H1 (cell line): Measurements from ENCODE around the gene ADAMTS3. TPM values are rescaled to one million over a fixed set of nuclear protein-coding genes. Genes with fewer than 3 reads are reported as not detected.
A peak's percentile ranks its signal among the peaks of the same experiment; 100 is the strongest.

ENCODE experiments used
- CTCF ChIA-PET: fragments of 300-600 bp; sonication (Branson Sonifier 250); formaldehyde crosslinking; loops from one replicate; lab custom pipeline; 2021; ENCODE audit not compliant: partially characterized antibody; lab: Charles Lee
- POLR2A ChIA-PET: fragments of 300-600 bp; sonication (Branson Sonifier 250); formaldehyde crosslinking; loops from one replicate; lab custom pipeline; 2021; ENCODE audit warnings: inconsistent platforms; ENCODE audit not compliant: partially characterized antibody; lab: Charles Lee
- DNase-seq, 2 experiments: peaks; one replicate each; pipeline versions ENCODE4 v3.0.0 to v3.0.0-alpha.2; 2010 to 2022; ENCODE audit warnings: low spot score in 2 of 2, low read depth in 1 of 2, mixed read lengths in 1 of 2
- FAIRE-seq: peaks from 2 replicates; lab custom pipeline; 2011; peaks lifted over from hg19 to GRCh38; lab: Jason Lieb, UNC
- H2AFZ ChIP-seq: 2 replicates; pipeline ENCODE4 v1.8.1; 2012; ENCODE audit warnings: low read length, inconsistent platforms
- H2AK5ac ChIP-seq: 2 replicates; pipeline ENCODE4 v1.6.1; 2013; ENCODE audit warnings: low read depth, low read length
- H2BK120ac ChIP-seq: replicated peaks from 2 replicates; pipeline ENCODE3; 2013; ENCODE audit warnings: low read depth, low read length, inconsistent platforms
- H2BK12ac ChIP-seq: 2 replicates; pipeline ENCODE4 v1.6.1; 2013; ENCODE audit warnings: low read depth, low read length
- H2BK15ac ChIP-seq: 2 replicates; pipeline ENCODE4 v1.6.1; 2013; ENCODE audit warnings: low read length
- H2BK20ac ChIP-seq: 2 replicates; pipeline ENCODE4 v1.6.1; 2013; ENCODE audit warnings: low read length
- H2BK5ac ChIP-seq: 2 replicates; pipeline ENCODE4 v1.6.1; 2013; ENCODE audit warnings: low read depth, low read length
- H3K14ac ChIP-seq: 2 replicates; pipeline ENCODE4 v1.6.1; 2013; ENCODE audit warnings: inconsistent platforms; ENCODE audit not compliant: insufficient read length
- H3K18ac ChIP-seq: 2 replicates; pipeline ENCODE4 v1.6.1; 2013; ENCODE audit warnings: low read length; ENCODE audit errors: extremely low read depth
- H3K23ac ChIP-seq: 2 replicates; pipeline ENCODE4 v1.6.1; 2013; ENCODE audit warnings: inconsistent platforms; ENCODE audit not compliant: insufficient read length
- H3K23me2 ChIP-seq: 2 replicates; pipeline ENCODE4 v1.6.1; 2013; ENCODE audit warnings: low read depth, low read length
- H3K27ac ChIP-seq: 2 replicates; pipeline ENCODE4 v1.6.1; 2011; ENCODE audit warnings: low read depth, low read length, inconsistent platforms
- H3K27me3 ChIP-seq, 4 experiments: replicated peaks in 1 of 4; 1 replicate in 1 of 4; 2 replicates in 3 of 4; pipeline versions ENCODE4 v1.6.1 to v1.8.1; 2011 to 2013; ENCODE audit warnings: low read length in 3 of 4, mild to moderate bottlenecking in 3 of 4, inconsistent platforms in 2 of 4, mixed read lengths in 2 of 4, moderate library complexity in 1 of 4; ENCODE audit not compliant: control insufficient read depth in 3 of 4, insufficient read depth in 3 of 4; ENCODE audit errors: extremely low read depth in 1 of 4
- H3K36me3 ChIP-seq, 4 experiments: 2 replicates each; pipeline versions ENCODE4 v1.6.1 to v1.8.1; 2011 to 2013; ENCODE audit warnings: mild to moderate bottlenecking in 4 of 4, low read length in 3 of 4, moderate library complexity in 2 of 4, control low read depth in 1 of 4, inconsistent platforms in 1 of 4; ENCODE audit not compliant: insufficient read depth in 4 of 4, control insufficient read depth in 2 of 4
- H3K4ac ChIP-seq: replicated peaks from 2 replicates; pipeline ENCODE3; 2013; ENCODE audit warnings: low read length, low read depth, mixed read lengths, inconsistent platforms; ENCODE audit not compliant: insufficient read length
- H3K4me1 ChIP-seq, 4 experiments: replicated peaks in 1 of 4; 1 replicate in 1 of 4; 2 replicates in 3 of 4; pipeline versions ENCODE4 v1.6.1 to v1.8.1; 2011 to 2013; ENCODE audit warnings: low read length in 3 of 4, inconsistent platforms in 2 of 4, mixed read lengths in 1 of 4; ENCODE audit not compliant: insufficient read depth in 4 of 4, control insufficient read depth in 3 of 4
- H3K4me2 ChIP-seq, 2 experiments: 2 replicates each; pipeline versions ENCODE4 v1.6.1 to v1.8.1; 2011 to 2013; ENCODE audit warnings: low read depth in 2 of 2, low read length in 2 of 2, control low read depth in 1 of 2, inconsistent platforms in 1 of 2, mild to moderate bottlenecking in 1 of 2; ENCODE audit not compliant: insufficient read depth in 1 of 2
- H3K4me3 ChIP-seq, 4 experiments: fragments of 200-600, 300-600 bp in 1 of 4; sonication (generic), shearing (Covaris generic), sonication (Bioruptor Twin) in 1 of 4; 2 replicates each; pipeline versions ENCODE4 v1.5.1 to v1.8.1; 2011 to 2016; ENCODE audit warnings: low read length in 4 of 4, low read depth in 3 of 4, control low read depth in 2 of 4, inconsistent platforms in 2 of 4, mild to moderate bottlenecking in 2 of 4, mixed read lengths in 1 of 4, moderate library complexity in 1 of 4; ENCODE audit not compliant: insufficient read depth in 2 of 4; ENCODE audit errors: extremely low read depth in 1 of 4
- H3K56ac ChIP-seq: replicated peaks from 2 replicates; pipeline ENCODE3; 2013; ENCODE audit warnings: low read depth, mild to moderate bottlenecking, mixed read lengths, low read length, inconsistent platforms; ENCODE audit not compliant: insufficient read length
- H3K79me1 ChIP-seq: 2 replicates; pipeline ENCODE4 v1.6.1; 2013; ENCODE audit warnings: low read depth, low read length, control low read depth
- H3K79me2 ChIP-seq, 2 experiments: 2 replicates each; pipeline versions ENCODE4 v1.6.1 to v1.8.1; 2012 to 2013; ENCODE audit warnings: low read length in 2 of 2, mild to moderate bottlenecking in 2 of 2, inconsistent platforms in 1 of 2; ENCODE audit not compliant: insufficient read depth in 2 of 2, control insufficient read depth in 1 of 2
- H3K9ac ChIP-seq, 4 experiments: replicated peaks in 1 of 4; 1 replicate in 1 of 4; 2 replicates in 3 of 4; pipeline versions ENCODE4 v1.6.1 to v1.8.1; 2011 to 2013; ENCODE audit warnings: low read depth in 3 of 4, low read length in 3 of 4, control low read depth in 2 of 4, mild to moderate bottlenecking in 2 of 4, moderate library complexity in 2 of 4, inconsistent platforms in 1 of 4; ENCODE audit errors: extremely low read depth in 1 of 4
- H3K9me3 ChIP-seq, 2 experiments: 2 replicates each; pipeline versions ENCODE4 v1.6.1 to v1.8.1; 2012 to 2013; ENCODE audit warnings: mild to moderate bottlenecking in 2 of 2, moderate library complexity in 2 of 2, control low read depth in 1 of 2, inconsistent platforms in 1 of 2, low read depth in 1 of 2, low read length in 1 of 2, mixed read lengths in 1 of 2; ENCODE audit not compliant: insufficient read depth in 2 of 2
- H4K20me1 ChIP-seq, 2 experiments: replicated peaks in 1 of 2; 2 replicates each; pipeline versions ENCODE3 to v1.8.1; 2011 to 2013; ENCODE audit warnings: inconsistent platforms in 2 of 2, low read length in 2 of 2, mild to moderate bottlenecking in 1 of 2; ENCODE audit not compliant: insufficient read depth in 2 of 2, control insufficient read depth in 1 of 2
- H4K5ac ChIP-seq: 2 replicates; pipeline ENCODE4 v1.6.1; 2013; ENCODE audit warnings: low read length, low read depth, mixed read lengths, inconsistent platforms; ENCODE audit not compliant: insufficient read length
- H4K8ac ChIP-seq: 2 replicates; pipeline ENCODE4 v1.8.0; 2013; ENCODE audit warnings: mild to moderate bottlenecking, moderate library complexity, low read length, inconsistent platforms; ENCODE audit not compliant: insufficient read depth; ENCODE audit errors: extremely low read depth
- H4K91ac ChIP-seq: replicated peaks from 2 replicates; pipeline ENCODE3; 2013; ENCODE audit warnings: low read length, mixed read lengths, inconsistent platforms; ENCODE audit not compliant: insufficient read length
- BACH1 ChIP-seq: IDR thresholded peaks from 2 replicates; pipeline ENCODE4 v1.6.1; 2012; ENCODE audit warnings: low read length, improper control_type of control experiment
- CTBP2 ChIP-seq: IDR thresholded peaks from 2 replicates; pipeline ENCODE4 v1.7.0; 2011; ENCODE audit warnings: borderline replicate concordance, mild to moderate bottlenecking, moderate library complexity, mixed read lengths, low read length; ENCODE audit not compliant: insufficient read depth, insufficient read length
- CTCF ChIP-seq, 3 experiments: IDR thresholded peaks; 1 replicate in 2 of 3; 2 replicates in 1 of 3; pipeline versions ENCODE4 v1.5.1 to v1.6.1; 2011; ENCODE audit warnings: low read length in 3 of 3, mild to moderate bottlenecking in 3 of 3, inconsistent platforms in 2 of 3, low read depth in 1 of 3, moderate library complexity in 1 of 3; ENCODE audit not compliant: insufficient read depth in 1 of 3; ENCODE audit errors: control extremely low read depth in 1 of 3
- HDAC2 ChIP-seq, 2 experiments: fragments of 300-600 bp in 1 of 2; sonication (generic) in 1 of 2; IDR thresholded peaks; 2 replicates each; pipeline ENCODE4 v1.6.1; 2011 to 2012; ENCODE audit warnings: low read depth in 2 of 2, low read length in 2 of 2, mild to moderate bottlenecking in 2 of 2, moderate library complexity in 2 of 2, borderline replicate concordance in 1 of 2, inconsistent platforms in 1 of 2
- RAD21 ChIP-seq, 2 experiments: IDR thresholded peaks in 1 of 2; conservative IDR thresholded peaks in 1 of 2; 2 replicates each; pipeline ENCODE4 v1.6.1; 2011; ENCODE audit warnings: low read depth in 2 of 2, low read length in 2 of 2, improper control_type of control experiment in 1 of 2, inconsistent platforms in 1 of 2, mild to moderate bottlenecking in 1 of 2, moderate library complexity in 1 of 2
- RNF2 ChIP-seq: fragments of 200-900, 300-1000 bp; sonication (generic); IDR thresholded peaks from 2 replicates; pipeline ENCODE4 v1.7.1; 2016; ENCODE audit warnings: borderline replicate concordance, low read depth, mild to moderate bottlenecking, antibody characterized with exemption, low read length; ENCODE audit not compliant: poor library complexity, severe bottlenecking; ENCODE audit errors: missing control alignments
- TAF7 ChIP-seq: optimal IDR thresholded peaks from 2 replicates; pipeline ENCODE3; 2011; ENCODE audit warnings: low read depth, mild to moderate bottlenecking, inconsistent platforms, low read length, moderate library complexity, borderline replicate concordance
- YY1 ChIP-seq: IDR thresholded peaks from 2 replicates; pipeline ENCODE4 v1.6.1; 2011; ENCODE audit warnings: low read depth, mild to moderate bottlenecking, low read length
- whole genome bisulfite sequencing, 2 experiments: shearing (Covaris generic) in 1 of 2; methylation state at CpG; one replicate each; pipeline versions ENCODE4 v1.1.6 to v1.1.7; 2013 to 2015; ENCODE audit warnings: low lambda C conversion rate in 2 of 2, mixed read lengths in 2 of 2, inconsistent platforms in 1 of 2, low coverage in 1 of 2, missing lambda C conversion rate in 1 of 2; ENCODE audit not compliant: insufficient replicate concordance in 2 of 2, insufficient coverage in 1 of 2, insufficient read length in 1 of 2; ENCODE audit errors: extremely low coverage in 1 of 2, missing lambda C conversion rate in 1 of 2; 5-methylcytosine and 5-hydroxymethylcytosine counted together
- polyA plus RNA-seq, 7 experiments: library from polyadenylated mRNA; depleted of rRNA in 3 of 7; stranded (reverse) in 5 of 7; unstranded in 2 of 7; fragments of >200 nt in 5 of 7; fragments of 200-250 nt in 2 of 7; gene quantifications; 1 replicate in 5 of 7; 2 replicates in 1 of 7; 4 replicates in 1 of 7; pipeline versions ENCODE4 v1.2.1 to v1.2.3, GENCODE V29; 2011 to 2013; ENCODE audit warnings: missing spikeins in 2 of 7, mixed read lengths in 2 of 7
- total RNA-seq: library from RNA; stranded (reverse); fragmentation: NEBNext Ultra II Directional; extraction: Animal tissue kit (Norgen Biotek cat#: 25700); gene quantifications from 2 replicates; pipeline ENCODE4 v1.2.1, GENCODE V29; 2021

The ADAMTS3 gene
- total and polyA plus RNA-seq, 2 of the 8 experiments (the other 6 are each of a cell fraction or from before 2014, with no cell fraction given) = 1.3 to 3.4 TPM

DNA sequence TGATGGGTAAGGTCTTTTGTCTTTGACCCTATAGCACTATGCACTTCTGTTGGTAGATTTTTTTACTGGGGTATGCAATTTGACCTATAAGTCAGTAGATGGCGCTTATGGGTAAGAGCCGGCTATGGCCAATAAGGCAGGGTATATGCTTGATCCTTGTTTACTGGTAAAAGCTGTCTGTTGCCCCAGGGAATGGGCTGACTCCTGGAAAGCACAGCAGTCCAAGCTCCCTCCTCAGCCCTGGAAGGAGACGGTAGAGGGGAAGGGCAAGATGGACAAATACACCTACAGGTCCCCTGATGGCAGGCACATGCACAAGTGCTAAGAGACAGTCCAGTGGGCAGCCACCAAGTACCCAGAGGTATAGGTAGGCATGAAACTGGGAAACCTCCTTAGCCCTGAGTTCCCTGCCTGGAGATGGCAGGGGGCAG is 63.7 kb downstream of the ADAMTS3 start:
- Histone ChIP-seq H4K8ac (no peak overlapping the region), H3K79me2 (no peaks in the 10 kb centered on the region), H3K23me2 (no peaks in the 10 kb centered on the region), H3K9ac (no peak overlapping the region), H2BK5ac (no peak overlapping the region), H3K27ac (no peak overlapping the region), H2BK20ac (no peak overlapping the region), H3K23ac (no peak overlapping the region), H4K91ac (no peak overlapping the region), H2AFZ (peak overlapping the region; percentile 94), H3K4me3 (no peak overlapping the region), H2AK5ac (peak overlapping the region; percentile 29; the same call in 1 of the 2 replicates), H2BK12ac (no peak overlapping the region), H2BK120ac (no peak overlapping the region), H4K5ac (no peak overlapping the region), H3K4ac (no peak overlapping the region), H3K27me3 (no peaks in the 10 kb centered on the region), H3K9me3 (peaks cover 0 to 3% of the 10 kb centered on the region in 2 experiments; a peak in 1 of 4 replicates), H3K56ac (no peak overlapping the region), H4K20me1 (no peaks in the 10 kb centered on the region), H3K18ac (no peak overlapping the region), H3K14ac (no peak overlapping the region), H3K4me1 (peaks cover 0 to 2% (median under 1%) of the 10 kb centered on the region in 4 experiments; a peak in 2 of 7 replicates), H3K4me2 (no peak overlapping the region), H3K79me1 (no peaks in the 10 kb centered on the region), H2BK15ac (no peak overlapping the region), H3K36me3 (no peaks in the 10 kb centered on the region)
- CTCF ChIA-PET = interaction anchor here (0.7 to 2.3 kb wide), 28 partner anchors 9 to 516 kb away, joined by 3 to 14 read pairs (median 3); no protein-coding TSS in a partner anchor
- DNase-seq = peak in 1 of 2 experiments; percentile 53
- POLR2A ChIA-PET = interaction anchor here (1.0 kb wide), 1 partner anchor 64 kb away, joined by 3 read pairs; the partner anchor contains the start of gene ADAMTS3
- peak; percentile 94 for FAIRE-seq
- WGBS, 2 experiments = 6% methylated on average over 3 of the region's 3 CpGs; no CpG with 5 or more reads in 1 of the 2 experiments
- TF ChIP-seq YY1 (no peak), CTCF (IDR thresholded peaks at IDR 0.05; ENCODE audit: control extremely low read depth in 1 of 3, insufficient read depth in 1 of 3, low read depth in 1 of 3, low read length in 3 of 3) (peak in 2 of 3 experiments; percentile 74 to 76; a peak in 3 of 4 replicates), HDAC2 (IDR thresholded peaks at IDR 0.05; ENCODE audit: borderline replicate concordance in 1 of 2, low read depth in 2 of 2, low read length in 2 of 2) (no peak), TAF7 (no peak), RNF2 (no peak), RAD21 (IDR thresholded peaks at IDR 0.05 in 1 of 2, conservative IDR thresholded peaks at IDR 0.05 in 1 of 2; ENCODE audit: low read depth in 2 of 2, low read length in 2 of 2) (peak; percentile 85 to 86), BACH1 (no peak), CTBP2 (no peak)
